ENCODE measurements around the gene SHOC2.

The SHOC2 gene

DNA sequence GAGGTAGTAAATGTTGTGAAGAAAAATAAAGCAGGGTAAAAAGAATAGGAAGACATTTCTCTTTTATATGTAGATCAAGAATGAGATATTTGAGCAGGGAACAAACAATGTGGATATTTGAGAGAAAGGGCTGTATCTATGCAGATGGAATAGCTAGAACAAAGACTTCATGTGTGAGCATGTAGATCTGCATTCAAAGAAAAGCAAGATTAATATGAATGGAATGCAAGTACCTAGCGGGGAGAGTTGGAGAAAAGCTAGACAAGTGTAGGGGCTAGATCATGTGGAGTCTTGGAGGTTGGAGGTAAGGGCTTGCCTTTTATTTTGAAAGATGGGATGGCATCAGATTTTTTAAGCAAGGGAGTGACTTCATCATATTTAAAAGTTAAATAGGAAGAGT is 27.1 kb downstream of the SHOC2 start:
- ATAC-seq (no peak), DNase-seq (no peak)

- no peak for ATAC-seq
- no peak for DNase-seq
Measured at GRCh38 chr10:110947061-110947595, 27.7 kb downstream of the SHOC2 start.

- ATAC-seq, result no peak
Measured at GRCh38 chr10:110951381-110951780, 32.0 kb downstream of the SHOC2 start.

GRCh38 chr10:110957606-110958005 is 38.2 kb downstream of the SHOC2 start:
- ATAC-seq, result no peak
- DNase-seq, result no peak

More at GRCh38 chr10:110951381-110951780, 32.0 kb downstream of the SHOC2 start:
- no peak for DNase-seq

- no peak for DNase-seq
- no peak for ATAC-seq
Measured at GRCh38 chr10:110959379-110960332, 40.3 kb downstream of the SHOC2 start.

GRCh38 chr10:110960333-110960712 is 40.9 kb downstream of the SHOC2 start:
- DNase-seq (no peak), ATAC-seq (no peak)

GRCh38 chr10:110962443-110962842 is 43.0 kb downstream of the SHOC2 start:
- ATAC-seq (no peak), DNase-seq (no peak)

DNA sequence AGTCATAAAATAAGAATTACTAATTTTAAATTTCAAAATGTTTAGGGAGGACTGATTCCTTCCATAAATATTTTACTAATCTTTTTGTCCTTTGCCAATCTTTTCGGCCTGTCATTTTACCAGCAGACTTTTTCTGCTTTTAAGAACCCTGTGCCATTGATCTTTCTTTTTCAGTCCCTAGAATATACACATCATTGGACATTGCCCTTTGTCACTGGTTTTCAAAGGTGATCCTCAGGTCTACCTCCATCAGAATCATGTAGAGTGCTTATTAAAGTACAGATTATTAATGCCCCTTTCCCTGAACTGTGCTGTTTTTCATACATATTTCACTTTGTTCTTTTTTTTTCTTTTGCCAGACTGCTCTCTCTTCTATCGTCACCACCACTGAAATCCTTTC is 43.8 kb downstream of the SHOC2 start:
- ATAC-seq, result no peak

GRCh38 chr10:110964681-110965080 is 45.3 kb downstream of the SHOC2 start:
- no peak for ATAC-seq

More for the DNA sequence above, 43.8 kb downstream of the SHOC2 start:
- DNase-seq, result no peak

DNA sequence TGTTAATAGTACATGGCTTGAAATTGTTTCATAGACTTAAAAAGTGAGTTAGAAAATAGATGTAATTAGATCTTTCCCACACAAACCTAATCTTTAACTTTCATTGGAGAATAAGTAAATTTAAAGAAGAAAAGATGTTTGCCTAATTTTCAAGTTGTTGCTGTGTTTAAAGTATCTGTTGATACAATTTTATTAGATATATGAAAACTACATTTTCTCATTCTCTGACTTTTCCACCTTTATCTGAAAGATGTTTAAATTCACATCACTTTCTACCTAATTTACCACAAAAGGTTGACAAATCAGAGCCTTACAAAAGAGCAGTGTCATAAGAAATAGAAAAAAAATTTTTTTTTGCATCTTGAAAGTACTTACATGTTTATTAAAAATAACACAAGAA is 45.8 kb downstream of the SHOC2 start:
- DNase-seq, result no peak
- no peak for ATAC-seq

More at GRCh38 chr10:110964681-110965080, 45.3 kb downstream of the SHOC2 start:
- no peak for DNase-seq

DNA sequence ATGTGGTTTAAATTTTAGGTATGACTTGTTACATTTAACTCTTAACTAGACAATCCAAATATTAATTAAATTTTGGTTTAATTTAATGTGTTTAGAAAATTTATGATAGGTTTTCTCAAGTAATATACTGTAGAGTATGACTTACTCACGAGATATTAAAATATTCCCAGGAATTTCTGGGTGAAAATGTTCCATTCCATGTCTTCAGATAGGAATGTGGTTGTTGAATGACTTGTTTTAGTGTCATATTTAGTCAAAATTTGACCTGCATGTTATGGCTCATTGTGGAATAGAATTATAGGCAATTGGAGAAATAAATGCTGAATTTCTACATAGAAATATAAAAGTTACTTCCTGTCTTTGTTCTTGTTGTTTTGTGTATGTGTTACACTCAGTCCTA is 46.7 kb downstream of the SHOC2 start:
- no peak for ATAC-seq

GRCh38 chr10:110967009-110967630 is 47.7 kb downstream of the SHOC2 start:
- DNase-seq (no peak), ATAC-seq (no peak)

More for the DNA sequence above, 46.7 kb downstream of the SHOC2 start:
- DNase-seq, result no peak

DNA sequence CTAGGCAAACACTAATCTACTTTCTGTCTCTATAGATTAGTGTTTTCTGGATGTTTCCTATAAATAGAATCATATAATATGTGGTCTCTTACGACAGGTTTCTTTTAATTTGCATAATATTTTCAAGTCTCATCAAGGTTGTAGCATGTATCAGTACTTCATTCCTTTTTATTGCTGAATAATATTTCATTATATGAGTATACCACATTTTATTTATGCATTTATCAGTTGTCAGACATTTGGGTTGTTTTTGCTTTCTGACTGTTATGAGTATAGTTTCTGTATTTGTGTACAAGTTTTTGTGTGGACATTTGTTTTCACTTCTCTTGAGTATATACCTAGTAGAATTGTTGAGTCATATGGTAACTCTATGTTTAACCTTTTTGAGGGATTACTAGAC is 48.2 kb downstream of the SHOC2 start:
- ATAC-seq (no peak), DNase-seq (no peak)

DNA sequence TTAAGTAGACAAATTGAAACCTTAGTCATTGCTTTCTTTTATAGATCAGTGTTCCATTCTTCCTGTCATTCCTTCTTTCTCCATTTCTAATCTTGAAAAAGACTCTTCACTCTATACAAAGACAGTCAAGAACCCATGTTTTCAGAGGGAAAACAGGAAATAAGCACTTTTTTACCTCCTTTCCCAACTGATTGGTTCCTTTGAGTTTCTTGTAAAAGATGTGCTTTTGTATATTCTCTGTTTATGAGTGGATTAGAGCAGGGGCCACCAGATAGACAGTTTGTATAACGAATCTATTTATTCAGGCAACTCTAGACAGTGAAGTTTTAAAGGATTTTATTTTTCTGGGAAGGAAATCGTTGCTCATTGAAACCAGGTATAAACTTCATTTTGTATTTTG is 49.8 kb downstream of the SHOC2 start:
- DNase-seq, result no peak
- ATAC-seq, result no peak

- DNase-seq (no peak), ATAC-seq (no peak)
Measured at GRCh38 chr10:110971638-110972037, 52.2 kb downstream of the SHOC2 start.

DNA sequence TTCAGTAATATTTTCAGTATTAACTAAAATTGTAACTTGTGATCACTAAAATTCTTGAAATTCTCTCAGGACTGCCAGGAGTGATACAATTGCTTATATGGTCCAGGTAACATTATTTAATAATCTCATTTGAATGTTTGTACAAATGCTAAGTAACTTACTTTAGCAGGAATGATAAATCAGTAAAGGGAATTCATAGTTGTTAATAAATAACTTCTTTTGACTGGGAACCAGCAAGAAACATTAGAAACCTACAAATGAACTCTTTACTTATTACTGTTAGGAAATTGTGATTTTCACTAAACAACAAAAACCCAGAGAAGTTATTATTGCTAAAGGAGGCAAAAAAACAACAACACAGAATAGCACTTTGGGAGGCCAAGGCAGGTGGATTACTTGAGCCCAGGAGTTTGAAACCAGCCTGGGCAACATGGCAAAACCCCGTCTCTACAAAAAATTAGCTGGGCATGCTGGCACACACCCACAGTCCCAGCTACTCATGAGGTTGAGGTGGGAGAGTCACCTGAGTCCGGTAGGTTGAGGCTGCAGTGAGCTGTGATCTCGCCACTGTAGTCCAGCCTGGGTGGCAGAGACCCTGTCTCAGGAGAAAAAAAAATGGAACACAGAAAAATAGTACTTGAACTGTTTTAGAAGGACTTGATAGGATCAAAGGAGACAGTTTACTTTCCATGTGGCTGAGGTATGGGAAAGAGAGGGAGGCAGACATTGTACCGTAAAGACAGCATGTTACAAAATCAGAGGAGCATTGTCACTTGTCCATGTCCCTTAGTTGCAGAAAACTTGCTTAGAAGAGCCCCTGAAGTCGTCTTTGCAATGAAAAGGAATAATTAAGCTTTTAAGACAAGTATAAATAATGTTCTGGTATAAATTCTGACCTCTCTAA is 53.1 kb downstream of the SHOC2 start:
- ATAC-seq (no peak), DNase-seq (no peak)

- DNase-seq (no peak), ATAC-seq (no peak)
Measured at GRCh38 chr10:110973400-110973799, 54.0 kb downstream of the SHOC2 start.

DNA sequence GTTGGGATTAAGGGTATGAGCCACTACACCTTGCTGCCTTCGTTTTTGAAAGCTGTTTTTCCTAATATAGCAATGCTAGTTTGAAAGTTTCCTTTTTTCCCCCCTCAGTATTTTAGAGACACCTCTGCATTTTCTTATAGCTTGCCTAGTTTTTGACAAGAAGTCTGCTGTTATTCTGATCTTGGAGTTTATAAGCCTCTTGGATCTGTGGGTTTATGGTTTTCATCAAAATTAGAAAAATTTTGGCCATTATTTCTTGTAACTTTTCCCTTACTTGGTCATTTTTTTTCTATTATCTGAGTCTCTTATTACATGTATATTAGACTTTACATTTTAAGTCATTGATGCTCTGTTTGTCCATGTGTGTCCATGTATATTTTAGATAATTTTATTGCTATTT is 57.2 kb downstream of the SHOC2 start:
- DNase-seq, result no peak
- ATAC-seq, result no peak

- DNase-seq (no peak), ATAC-seq (no peak)
Measured at GRCh38 chr10:110977662-110978061, 58.3 kb downstream of the SHOC2 start.

DNA sequence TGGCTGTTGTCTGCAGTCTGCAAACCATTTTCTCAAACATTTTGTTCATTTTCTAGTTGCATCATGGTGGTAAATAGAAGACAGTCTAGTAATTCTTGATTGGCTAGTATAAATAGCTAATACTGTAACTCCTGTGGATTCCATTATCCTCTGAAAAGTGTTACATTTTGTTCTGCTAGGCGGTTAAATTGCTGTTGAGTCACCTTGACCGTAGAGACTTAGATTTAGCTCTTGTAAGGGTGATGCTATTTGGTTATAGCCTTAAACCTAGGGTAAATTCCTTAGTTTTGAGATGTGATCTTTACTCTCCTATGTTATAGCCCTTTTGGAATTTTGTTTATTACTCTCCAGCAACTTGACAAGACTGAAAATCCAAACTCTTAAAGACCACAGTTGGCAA is 58.8 kb downstream of the SHOC2 start:
- no peak for ATAC-seq
- DNase-seq, result no peak

DNA sequence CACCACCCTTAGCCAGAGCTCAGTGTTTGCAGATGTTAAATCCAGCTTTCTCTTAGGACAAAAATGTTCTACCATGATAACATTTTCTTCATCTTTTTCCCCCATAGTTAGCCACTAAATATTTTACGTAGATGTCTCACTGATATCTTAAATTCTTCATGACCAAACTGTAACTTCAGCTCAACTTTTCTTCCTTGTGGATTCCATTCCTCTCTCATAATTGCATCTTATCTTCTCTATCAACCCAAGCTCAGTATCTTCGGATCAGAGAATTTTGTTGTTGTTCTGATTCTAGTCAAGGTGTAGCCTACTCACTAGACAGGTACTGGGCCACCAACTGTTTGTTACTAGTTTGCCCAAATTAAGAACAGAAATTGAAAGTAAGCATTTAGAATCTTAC is 60.2 kb downstream of the SHOC2 start:
- DNase-seq, result no peak
- ATAC-seq, result no peak

DNA sequence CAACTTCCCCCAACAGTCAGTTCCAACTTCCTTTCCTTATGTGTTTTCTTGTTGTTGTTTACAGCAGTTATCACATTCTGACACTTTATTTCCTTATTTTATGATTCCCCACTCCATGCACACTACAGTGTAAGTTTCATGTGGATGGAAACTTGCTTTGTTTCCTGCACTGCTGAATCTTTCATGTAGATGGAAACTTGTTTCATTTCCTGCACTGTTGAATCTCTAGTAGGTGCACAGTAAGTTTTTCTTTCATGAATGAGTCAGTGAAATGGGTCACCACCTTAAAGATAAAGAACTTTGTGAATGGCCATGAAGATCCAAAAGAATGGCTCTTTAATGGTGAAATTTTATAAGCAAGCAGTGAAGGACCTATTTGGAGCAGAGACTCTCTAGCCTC is 61.4 kb downstream of the SHOC2 start:
- DNase-seq (no peak), ATAC-seq (peak; percentile 65)
